Stimulated activated naive CD4-positive, alpha-beta T cell (primary cell): ENCODE results near the gene RUSC2.
A peak's percentile ranks its signal among the peaks of the same experiment; 100 is the strongest.
"Not testable (repeated sequence)": the region's sequence is repeated elsewhere in the genome, so short reads cannot be mapped to it uniquely, and the experiment has no call there.

Experiments
- DNase-seq, 6 experiments: peaks; one replicate each; lab custom pipeline; 2025; lab: John Stamatoyannopoulos, UW

The RUSC2 gene

GRCh38 chr9:35495984-35496383 lies 6.1 kb downstream of the RUSC2 start:
- DNase-seq, result peak in 3 of 6 experiments; percentile 18 to 37 (median 23)

- not testable (repeated sequence) for DNase-seq
Measured at GRCh38 chr9:35498245-35498644, 8.3 kb downstream of the RUSC2 start.

GRCh38 chr9:35499029-35499700 lies 9.3 kb downstream of the RUSC2 start:
- no peak for DNase-seq

- DNase-seq, result no peak
Measured at GRCh38 chr9:35499701-35500030, 9.8 kb downstream of the RUSC2 start.

GRCh38 chr9:35500130-35500748 lies 10.3 kb downstream of the RUSC2 start:
- DNase-seq, result no peak

- DNase-seq, result no peak
Measured at GRCh38 chr9:35501946-35502345, 12.0 kb downstream of the RUSC2 start.

- no peak for DNase-seq
Measured at GRCh38 chr9:35506359-35506758, 16.4 kb downstream of the RUSC2 start.

GRCh38 chr9:35508069-35508468 lies 18.2 kb downstream of the RUSC2 start:
- no peak for DNase-seq

GRCh38 chr9:35510383-35510753 lies 20.5 kb downstream of the RUSC2 start:
- no peak for DNase-seq

- no peak for DNase-seq
Measured at GRCh38 chr9:35510754-35511428, 21.0 kb downstream of the RUSC2 start.

GRCh38 chr9:35511453-35511852 lies 21.5 kb downstream of the RUSC2 start:
- DNase-seq, result no peak

- no peak for DNase-seq
Measured at GRCh38 chr9:35515766-35516165, 25.9 kb downstream of the RUSC2 start.

- no peak for DNase-seq
Measured at GRCh38 chr9:35516479-35516878, 26.6 kb downstream of the RUSC2 start.

- DNase-seq, result no peak
Measured at GRCh38 chr9:35517131-35517530, 27.2 kb downstream of the RUSC2 start.

- DNase-seq, result no peak
Measured at GRCh38 chr9:35517552-35518224, 27.8 kb downstream of the RUSC2 start.

GRCh38 chr9:35518225-35518821 lies 28.4 kb downstream of the RUSC2 start:
- no peak for DNase-seq

- no peak for DNase-seq
Measured at GRCh38 chr9:35518981-35519679, 29.2 kb downstream of the RUSC2 start.

GRCh38 chr9:35519692-35520363 lies 29.9 kb downstream of the RUSC2 start:
- no peak for DNase-seq

- no peak for DNase-seq
Measured at GRCh38 chr9:35520364-35520710, 30.4 kb downstream of the RUSC2 start.

GRCh38 chr9:35521708-35522107 lies 31.8 kb downstream of the RUSC2 start:
- DNase-seq, result no peak

- DNase-seq, result no peak
Measured at GRCh38 chr9:35522187-35522586, 32.3 kb downstream of the RUSC2 start.
